HG02981 (cell line): ENCODE results near the gene PRSS21.

Experiments
- ATAC-seq: cut with Tn5 transposase; IDR thresholded peaks from one replicate; pipeline ENCODE4 v1.9.1; 2021; ENCODE audit warnings: mild to moderate bottlenecking, moderate library complexity; ENCODE audit not compliant: unreplicated experiment

Gene PRSS21

GRCh38 chr16:2840914-2841313 lies 23.9 kb downstream of the PRSS21 start:
- ATAC-seq: no peak

- ATAC-seq: no peak
Observed at GRCh38 chr16:2841606-2842339, 24.7 kb downstream of the PRSS21 start.

GRCh38 chr16:2842340-2843000 lies 25.4 kb downstream of the PRSS21 start:
- ATAC-seq: no peak

GRCh38 chr16:2843526-2843925 lies 26.5 kb downstream of the PRSS21 start:
- ATAC-seq: no peak

- no peak for ATAC-seq
Observed at GRCh38 chr16:2845116-2845515, 28.1 kb downstream of the PRSS21 start.

GRCh38 chr16:2846511-2847310 lies 29.7 kb downstream of the PRSS21 start:
- ATAC-seq: no peak

GRCh38 chr16:2848933-2849725 lies 32.1 kb downstream of the PRSS21 start:
- ATAC-seq: no peak

GRCh38 chr16:2852003-2852730 lies 35.1 kb downstream of the PRSS21 start:
- no peak for ATAC-seq

- ATAC-seq: no peak
Observed at GRCh38 chr16:2852731-2853507, 35.9 kb downstream of the PRSS21 start.

GRCh38 chr16:2853531-2854073 lies 36.6 kb downstream of the PRSS21 start:
- ATAC-seq: no peak

- ATAC-seq: no peak
Observed at GRCh38 chr16:2854700-2855309, 37.8 kb downstream of the PRSS21 start.

- no peak for ATAC-seq
Observed at GRCh38 chr16:2855536-2855935, 38.5 kb downstream of the PRSS21 start.

- no peak for ATAC-seq
Observed at GRCh38 chr16:2856061-2856670, 39.1 kb downstream of the PRSS21 start.

- no peak for ATAC-seq
Observed at GRCh38 chr16:2856686-2857450, 39.8 kb downstream of the PRSS21 start.

GRCh38 chr16:2857451-2858244 lies 40.6 kb downstream of the PRSS21 start, which contains the start of gene PRSS22:
Gene PRSS22 (minus strand): TSS chr16:2858170. CDS start chr16:2858104, 66 bp downstream.
- ATAC-seq: no peak

GRCh38 chr16:2858245-2859025 lies 41.4 kb downstream of the PRSS21 start:
- ATAC-seq: no peak
